Erythroblast (primary cell): ENCODE results near the gene CCNT2.

ENCODE experiments used
- GATA1 ChIP-seq: IDR thresholded peaks from 2 replicates; pipeline ENCODE4 v1.6.1; 2011; ENCODE audit warnings: low read depth, mild to moderate bottlenecking, control low read depth, low read length, moderate library complexity
- POLR2A ChIP-seq: IDR thresholded peaks from 2 replicates; pipeline ENCODE4 v1.6.1; 2011; ENCODE audit warnings: mild to moderate bottlenecking, low read length

DNA sequence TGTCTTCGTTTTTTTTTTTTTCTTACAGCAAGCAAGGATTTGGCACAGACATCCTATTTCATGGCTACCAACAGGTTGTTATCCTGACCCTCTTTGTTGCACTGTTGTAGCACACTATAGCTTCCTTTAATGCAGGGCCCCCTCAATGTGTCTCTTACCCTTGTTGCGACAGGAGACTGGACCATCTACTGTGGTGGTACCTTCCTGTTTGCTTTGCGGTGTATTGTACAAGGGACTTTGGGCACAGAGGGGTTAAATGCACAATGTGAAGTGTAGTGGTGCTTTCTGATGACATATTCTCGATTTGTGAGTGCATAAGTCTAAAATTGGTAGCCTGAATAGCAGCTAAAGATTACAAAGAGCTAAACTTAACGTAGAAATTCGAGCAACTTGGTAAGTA, 27.5 kb downstream of the CCNT2 start:
- TF ChIP-seq POLR2A (no peak), GATA1 (no peak)
